Measurements from ENCODE around the gene DNAL1. TPM values are rescaled to one million over a fixed set of nuclear protein-coding genes. Genes with fewer than 3 reads are reported as not detected.
A peak's percentile ranks its signal among the peaks of the same experiment; 100 is the strongest.
"Not testable (repeated sequence)": the region's sequence is repeated elsewhere in the genome, so short reads cannot be mapped to it uniquely, and the experiment has no call there.

DNAL1 gene
- total RNA-seq, 1 donor from 2014 or later: 5.3 TPM

- H3K9me3 Mint-ChIP-seq: no peaks in the 10 kb centered on the region
- no peak for DNase-seq (ENCODE audit: low spot score)
- H3K4me3 Mint-ChIP-seq: no peak overlapping the region
- H3K27ac Mint-ChIP-seq: no peak overlapping the region
- peaks cover 4% of the 10 kb centered on the region for H3K27me3 Mint-ChIP-seq (ENCODE audit: insufficient read depth)
- no peaks in the 10 kb centered on the region for H3K36me3 Mint-ChIP-seq (ENCODE audit: low read depth)
- no peaks in the 10 kb centered on the region for H3K4me1 Mint-ChIP-seq (ENCODE audit: low read depth)
- intact Hi-C loops (cut with micrococcal nuclease): no loop called here
Observed at GRCh38 chr14:73625706-73626105, 19.1 kb upstream of the DNAL1 start.

- DNase-seq (ENCODE audit: low spot score): no peak
- peaks cover 10% of the 10 kb centered on the region for H3K27me3 Mint-ChIP-seq (ENCODE audit: insufficient read depth)
- no peaks in the 10 kb centered on the region for H3K4me1 Mint-ChIP-seq (ENCODE audit: low read depth)
Observed at GRCh38 chr14:73627151-73627558, 17.6 kb upstream of the DNAL1 start.

GRCh38 chr14:73630009-73630780 is 14.6 kb upstream of the DNAL1 start:
- Mint-ChIP-seq H3K36me3 (ENCODE audit: low read depth) (no peaks in the 10 kb centered on the region), H3K27me3 (ENCODE audit: insufficient read depth) (peaks cover 26% of the 10 kb centered on the region), H3K4me3 (no peak overlapping the region), H3K4me1 (ENCODE audit: low read depth) (peaks cover 6% of the 10 kb centered on the region), H3K9me3 (no peaks in the 10 kb centered on the region), H3K27ac (no peak overlapping the region)
- intact Hi-C loops (cut with micrococcal nuclease): no loop called here
- DNase-seq (ENCODE audit: low spot score): no peak

More at GRCh38 chr14:73627151-73627558, 17.6 kb upstream of the DNAL1 start:
- H3K4me3 Mint-ChIP-seq: no peak overlapping the region
- no peak overlapping the region for H3K27ac Mint-ChIP-seq
- H3K36me3 Mint-ChIP-seq (ENCODE audit: low read depth): no peaks in the 10 kb centered on the region
- intact Hi-C loops (cut with micrococcal nuclease): no loop called here
- H3K9me3 Mint-ChIP-seq: no peaks in the 10 kb centered on the region

- intact Hi-C loops (cut with micrococcal nuclease): loop anchor here (1.0 kb wide), 5 partner anchors 11 to 460 kb away; partner anchors contain the start of gene DNAL1
- H3K27me3 Mint-ChIP-seq (ENCODE audit: insufficient read depth): peaks cover 41% of the 10 kb centered on the region
- H3K4me1 Mint-ChIP-seq (ENCODE audit: low read depth): peaks cover 6% of the 10 kb centered on the region
- no peak overlapping the region for H3K27ac Mint-ChIP-seq
- H3K9me3 Mint-ChIP-seq: no peaks in the 10 kb centered on the region
- no peaks in the 10 kb centered on the region for H3K36me3 Mint-ChIP-seq (ENCODE audit: low read depth)
- peak overlapping the region; percentile 53 for H3K4me3 Mint-ChIP-seq
- DNase-seq (ENCODE audit: low spot score): peak; percentile 40
Observed at GRCh38 chr14:73633116-73634010, 11.4 kb upstream of the DNAL1 start.

- Mint-ChIP-seq H3K4me1 (ENCODE audit: low read depth) (peaks cover 6% of the 10 kb centered on the region), H3K36me3 (ENCODE audit: low read depth) (no peaks in the 10 kb centered on the region), H3K27ac (no peak overlapping the region), H3K9me3 (no peaks in the 10 kb centered on the region), H3K4me3 (peak overlapping the region; percentile 53), H3K27me3 (ENCODE audit: insufficient read depth) (peaks cover 41% of the 10 kb centered on the region)
- intact Hi-C loops (cut with micrococcal nuclease): no loop called here
- no peak for DNase-seq (ENCODE audit: low spot score)
Observed at GRCh38 chr14:73634011-73634833, 10.6 kb upstream of the DNAL1 start.

- H3K9me3 Mint-ChIP-seq; H3K36me3 Mint-ChIP-seq (ENCODE audit: low read depth); H3K4me3 Mint-ChIP-seq; intact Hi-C loops (cut with micrococcal nuclease); DNase-seq (ENCODE audit: low spot score); H3K27ac Mint-ChIP-seq; H3K4me1 Mint-ChIP-seq (ENCODE audit: low read depth): not testable (repeated sequence)
- peaks cover 36% of the 10 kb centered on the region for H3K27me3 Mint-ChIP-seq (ENCODE audit: insufficient read depth)
Observed at GRCh38 chr14:73636355-73636754, 8.4 kb upstream of the DNAL1 start.

GRCh38 chr14:73637830-73638229 is 7.0 kb upstream of the DNAL1 start:
- Mint-ChIP-seq H3K36me3 (ENCODE audit: low read depth) (no peaks in the 10 kb centered on the region), H3K9me3 (no peaks in the 10 kb centered on the region), H3K27ac (no peak overlapping the region), H3K4me3 (no peak overlapping the region), H3K27me3 (ENCODE audit: insufficient read depth) (peaks cover 29% of the 10 kb centered on the region), H3K4me1 (ENCODE audit: low read depth) (peaks cover 6% of the 10 kb centered on the region)
- DNase-seq (ENCODE audit: low spot score): no peak
- intact Hi-C loops (cut with micrococcal nuclease): no loop called here

- DNase-seq (ENCODE audit: low spot score): no peak
- H3K4me1 Mint-ChIP-seq (ENCODE audit: low read depth): peaks cover 13% of the 10 kb centered on the region
- H3K27ac Mint-ChIP-seq: no peak overlapping the region
- no peaks in the 10 kb centered on the region for H3K9me3 Mint-ChIP-seq
- H3K27me3 Mint-ChIP-seq (ENCODE audit: insufficient read depth): peaks cover 10% of the 10 kb centered on the region
- H3K36me3 Mint-ChIP-seq (ENCODE audit: low read depth): no peaks in the 10 kb centered on the region
- no peak overlapping the region for H3K4me3 Mint-ChIP-seq
- intact Hi-C loops (cut with micrococcal nuclease): no loop called here
Observed at GRCh38 chr14:73640796-73641365, 3.9 kb upstream of the DNAL1 start.

GRCh38 chr14:73645248-73645610 is 443 bp downstream of the DNAL1 start:
- H3K27ac Mint-ChIP-seq: peak overlapping the region; percentile 71
- peak overlapping the region; percentile 86 for H3K4me3 Mint-ChIP-seq
- H3K4me1 Mint-ChIP-seq (ENCODE audit: low read depth): peaks cover 15% of the 10 kb centered on the region
- H3K27me3 Mint-ChIP-seq (ENCODE audit: insufficient read depth): no peaks in the 10 kb centered on the region
- DNase-seq (ENCODE audit: low spot score): no peak
- H3K36me3 Mint-ChIP-seq (ENCODE audit: low read depth): no peaks in the 10 kb centered on the region
- H3K9me3 Mint-ChIP-seq: no peaks in the 10 kb centered on the region
- intact Hi-C loops (cut with micrococcal nuclease): loop anchor here (1.0 to 5.0 kb wide), 8 partner anchors 52 to 586 kb away; partner anchors contain the start of genes ACOT2, ALDH6A1, LIN52 and RBM25

GRCh38 chr14:73651005-73651404 is 6.2 kb downstream of the DNAL1 start:
- Mint-ChIP-seq H3K36me3 (ENCODE audit: low read depth) (no peaks in the 10 kb centered on the region), H3K4me3 (no peak overlapping the region), H3K9me3 (no peaks in the 10 kb centered on the region), H3K27me3 (ENCODE audit: insufficient read depth) (no peaks in the 10 kb centered on the region), H3K4me1 (ENCODE audit: low read depth) (peaks cover under 1% of the 10 kb centered on the region), H3K27ac (no peak overlapping the region)
- intact Hi-C loops (cut with micrococcal nuclease): no loop called here
- no peak for DNase-seq (ENCODE audit: low spot score)

- Mint-ChIP-seq H3K36me3 (ENCODE audit: low read depth) (no peaks in the 10 kb centered on the region), H3K27ac (no peak overlapping the region), H3K4me3 (no peak overlapping the region), H3K27me3 (ENCODE audit: insufficient read depth) (no peaks in the 10 kb centered on the region), H3K9me3 (no peaks in the 10 kb centered on the region), H3K4me1 (ENCODE audit: low read depth) (no peaks in the 10 kb centered on the region)
- intact Hi-C loops (cut with micrococcal nuclease): no loop called here
- no peak for DNase-seq (ENCODE audit: low spot score)
Observed at GRCh38 chr14:73655851-73656250, 11.1 kb downstream of the DNAL1 start.

- H3K9me3 Mint-ChIP-seq; intact Hi-C loops (cut with micrococcal nuclease); H3K4me3 Mint-ChIP-seq; H3K4me1 Mint-ChIP-seq (ENCODE audit: low read depth); H3K36me3 Mint-ChIP-seq (ENCODE audit: low read depth); DNase-seq (ENCODE audit: low spot score); H3K27ac Mint-ChIP-seq; H3K27me3 Mint-ChIP-seq (ENCODE audit: insufficient read depth): not testable (repeated sequence)
Observed at GRCh38 chr14:73659202-73659601, 14.4 kb downstream of the DNAL1 start.

All from activated T-helper 1 cell treated with anti-CD3 and anti-CD28 coated beads, Interleukin-12 subunit alpha, Interleukin-12 subunit beta, Interleukin-2, Interleukin-4 antibody, amounts not matched to agents 30 ng/mL and 10 ng/mL and 1 ng/mL, durations not matched to agents 14 hours and 24 hours and 36 hours (primary cell).